HEK293 (cell line): ENCODE measurements around the gene ZNF22.
A peak's percentile ranks its signal among the peaks of the same experiment; 100 is the strongest.

ENCODE experiments used
- CTCF ChIA-PET: fragments of 350-600 bp; formaldehyde crosslinking; extraction: SDS; loops from one replicate; lab custom pipeline; 2021; ENCODE audit warnings: antibody characterized with exemption; lab: Yijun Ruan, JAX
- POLR2A ChIA-PET: fragments of 300-600 bp; formaldehyde crosslinking; extraction: SDS; loops from one replicate; lab custom pipeline; 2020; ENCODE audit warnings: antibody characterized with exemption, inconsistent platforms; lab: Yijun Ruan, JAX
- H3K27ac ChIP-seq: fragments of 200-500 bp; sonication (Bioruptor generic); 2 replicates; pipeline ENCODE4 v1.5.1; 2014; ENCODE audit warnings: low read depth, low read length, control low read depth, inconsistent platforms; ENCODE audit errors: extremely low read depth
- H3K36me3 ChIP-seq, 2 experiments: fragments of 200-500 bp in 1 of 2; sonication (Bioruptor generic) in 1 of 2; 1 replicate in 1 of 2; 2 replicates in 1 of 2; pipeline ENCODE4 v1.5.1; 2014 to 2017; ENCODE audit warnings: inconsistent platforms in 2 of 2, low read length in 2 of 2; ENCODE audit not compliant: control insufficient read depth in 2 of 2, insufficient read depth in 1 of 2
- H3K4me1 ChIP-seq: fragments of 200-500 bp; sonication (Bioruptor generic); 2 replicates; pipeline ENCODE4 v1.5.1; 2014; ENCODE audit warnings: mild to moderate bottlenecking, low read length, inconsistent platforms; ENCODE audit not compliant: control insufficient read depth, insufficient read depth
- H3K4me3 ChIP-seq: 2 replicates; pipeline ENCODE4 v1.5.1; 2011; ENCODE audit warnings: low read depth, mild to moderate bottlenecking, control low read depth, low read length, moderate library complexity
- H3K9me3 ChIP-seq: fragments of 200-500 bp; sonication (Bioruptor generic); 2 replicates; pipeline ENCODE4 v1.5.1; 2014; ENCODE audit warnings: low read depth, low read length, inconsistent platforms; ENCODE audit not compliant: control insufficient read depth, insufficient read depth
- BCL11B ChIP-seq: fragments of 450-650 bp; formaldehyde crosslinking; IDR thresholded peaks from 2 replicates; pipeline ENCODE4 v1.5.1; 2016; ENCODE audit warnings: low read depth, missing biosample characterization, missing genetic modification characterization
- FEZF1 ChIP-seq: fragments of 450-650 bp; formaldehyde crosslinking; IDR thresholded peaks from 2 replicates; pipeline ENCODE4 v1.5.1; 2016; ENCODE audit warnings: missing biosample characterization, missing genetic modification characterization
- GLIS2 ChIP-seq: fragments of 450-650 bp; formaldehyde crosslinking; IDR thresholded peaks from 2 replicates; pipeline ENCODE4 v1.5.1; 2016; ENCODE audit warnings: missing biosample characterization, missing genetic modification characterization
- IKZF3 ChIP-seq: fragments of 450-650 bp; IDR thresholded peaks from 2 replicates; pipeline ENCODE4 v1.5.0; 2018; ENCODE audit warnings: missing biosample characterization, mild to moderate bottlenecking, missing genetic modification characterization, moderate library complexity
- INSM2 ChIP-seq: fragments of 450-650 bp; formaldehyde crosslinking; IDR thresholded peaks from 2 replicates; pipeline ENCODE4 v1.5.1; 2016; ENCODE audit warnings: missing biosample characterization, missing genetic modification characterization
- KLF16 ChIP-seq: fragments of 450-650 bp; formaldehyde crosslinking; IDR thresholded peaks from 2 replicates; pipeline ENCODE4 v1.5.1; 2017; ENCODE audit warnings: missing biosample characterization, missing genetic modification characterization
- KLF17 ChIP-seq: fragments of 450-650 bp; formaldehyde crosslinking; IDR thresholded peaks from 2 replicates; pipeline ENCODE4 v1.5.1; 2016; ENCODE audit warnings: missing biosample characterization, missing genetic modification characterization
- OSR2 ChIP-seq: fragments of 450-650 bp; formaldehyde crosslinking; IDR thresholded peaks from 2 replicates; pipeline ENCODE4 v1.5.1; 2016; ENCODE audit warnings: missing biosample characterization, missing genetic modification characterization
- PRDM1 ChIP-seq: fragments of 450-650 bp; formaldehyde crosslinking; IDR thresholded peaks from 2 replicates; pipeline ENCODE4; 2016; ENCODE audit warnings: missing biosample characterization, missing genetic modification characterization
- PRDM6 ChIP-seq: fragments of 450-650 bp; formaldehyde crosslinking; IDR thresholded peaks from 2 replicates; pipeline ENCODE4 v1.5.1; 2017; ENCODE audit warnings: missing biosample characterization, missing genetic modification characterization
- SCRT2 ChIP-seq: fragments of 450-650 bp; formaldehyde crosslinking; IDR thresholded peaks from 2 replicates; pipeline ENCODE4 v1.5.1; 2016; ENCODE audit warnings: missing biosample characterization, missing genetic modification characterization
- SP3 ChIP-seq: fragments of 450-650 bp; formaldehyde crosslinking; IDR thresholded peaks from 2 replicates; pipeline ENCODE4 v1.5.1; 2016; ENCODE audit warnings: missing biosample characterization, missing genetic modification characterization
- TRIM28 ChIP-seq: IDR thresholded peaks from 2 replicates; pipeline ENCODE4 v1.6.1; 2011; ENCODE audit warnings: low read length, control low read depth, borderline replicate concordance
- YY2 ChIP-seq: fragments of 450-650 bp; formaldehyde crosslinking; IDR thresholded peaks from 2 replicates; pipeline ENCODE4 v1.5.1; 2016; ENCODE audit warnings: missing biosample characterization, missing genetic modification characterization
- ZBTB17 ChIP-seq: fragments of 450-650 bp; formaldehyde crosslinking; IDR thresholded peaks from 2 replicates; pipeline ENCODE4 v1.5.1; 2016; ENCODE audit warnings: missing biosample characterization, missing genetic modification characterization
- ZBTB20 ChIP-seq: fragments of 450-650 bp; formaldehyde crosslinking; IDR thresholded peaks from 2 replicates; pipeline ENCODE4 v1.5.1; 2016; ENCODE audit warnings: missing biosample characterization, missing genetic modification characterization
- ZBTB7A ChIP-seq: fragments of 450-650 bp; formaldehyde crosslinking; IDR thresholded peaks from 2 replicates; pipeline ENCODE4 v1.5.1; 2016; ENCODE audit warnings: low read depth, missing biosample characterization, missing genetic modification characterization
- ZIC2 ChIP-seq: fragments of 450-650 bp; formaldehyde crosslinking; IDR thresholded peaks from 2 replicates; pipeline ENCODE4 v1.5.1; 2016; ENCODE audit warnings: missing biosample characterization, missing genetic modification characterization
- ZNF10 ChIP-seq: fragments of 450-650 bp; formaldehyde crosslinking; IDR thresholded peaks from 2 replicates; pipeline ENCODE4 v1.5.1; 2017; ENCODE audit warnings: missing biosample characterization, missing genetic modification characterization
- ZNF140 ChIP-seq: fragments of 450-650 bp; formaldehyde crosslinking; IDR thresholded peaks from 2 replicates; pipeline ENCODE4 v1.5.1; 2016; ENCODE audit warnings: missing biosample characterization, missing genetic modification characterization
- ZNF174 ChIP-seq: fragments of 450-650 bp; formaldehyde crosslinking; IDR thresholded peaks from 2 replicates; pipeline ENCODE4 v1.5.0; 2017; ENCODE audit warnings: missing biosample characterization, mild to moderate bottlenecking, missing genetic modification characterization
- ZNF184 ChIP-seq: fragments of 450-650 bp; IDR thresholded peaks from 2 replicates; pipeline ENCODE4 v1.5.1; 2018; ENCODE audit warnings: missing biosample characterization, mild to moderate bottlenecking, missing genetic modification characterization
- ZNF2 ChIP-seq: fragments of 450-650 bp; formaldehyde crosslinking; IDR thresholded peaks from 2 replicates; pipeline ENCODE4 v1.5.1; 2016; ENCODE audit warnings: missing biosample characterization, missing genetic modification characterization
- ZNF335 ChIP-seq: fragments of 450-650 bp; formaldehyde crosslinking; conservative IDR thresholded peaks from 2 replicates; pipeline ENCODE4 v1.5.1; 2016; ENCODE audit warnings: missing biosample characterization, missing genetic modification characterization
- ZNF341 ChIP-seq: fragments of 450-650 bp; formaldehyde crosslinking; IDR thresholded peaks from 2 replicates; pipeline ENCODE4; 2016; ENCODE audit warnings: low read depth, missing biosample characterization, missing genetic modification characterization
- ZNF362 ChIP-seq: fragments of 450-650 bp; formaldehyde crosslinking; IDR thresholded peaks from 2 replicates; pipeline ENCODE4 v1.5.1; 2016; ENCODE audit warnings: missing biosample characterization, missing genetic modification characterization
- ZNF501 ChIP-seq: fragments of 450-650 bp; formaldehyde crosslinking; IDR thresholded peaks from 2 replicates; pipeline ENCODE4 v1.5.1; 2016; ENCODE audit warnings: missing biosample characterization, missing genetic modification characterization
- ZNF561 ChIP-seq: fragments of 450-650 bp; IDR thresholded peaks from 2 replicates; pipeline ENCODE4 v1.5.1; 2018; ENCODE audit warnings: missing biosample characterization, missing genetic modification characterization, borderline replicate concordance
- ZNF624 ChIP-seq: fragments of 450-650 bp; formaldehyde crosslinking; IDR thresholded peaks from 2 replicates; pipeline ENCODE4 v1.5.1; 2017; ENCODE audit warnings: missing biosample characterization, missing genetic modification characterization
- ZNF629 ChIP-seq: fragments of 450-650 bp; formaldehyde crosslinking; IDR thresholded peaks from 2 replicates; pipeline ENCODE4 v1.5.1; 2017; ENCODE audit warnings: missing biosample characterization, missing genetic modification characterization
- ZNF658 ChIP-seq: fragments of 450-650 bp; formaldehyde crosslinking; IDR thresholded peaks from 2 replicates; pipeline ENCODE4; 2016; ENCODE audit warnings: missing biosample characterization, missing genetic modification characterization
- ZNF660 ChIP-seq: fragments of 450-650 bp; IDR thresholded peaks from 2 replicates; pipeline ENCODE4 v1.5.1; 2018; ENCODE audit warnings: missing biosample characterization, mild to moderate bottlenecking, missing genetic modification characterization
- ZNF701 ChIP-seq: fragments of 450-650 bp; formaldehyde crosslinking; IDR thresholded peaks from 2 replicates; pipeline ENCODE4 v1.5.1; 2016; ENCODE audit warnings: missing biosample characterization, missing genetic modification characterization
- ZNF837 ChIP-seq: fragments of 450-650 bp; formaldehyde crosslinking; IDR thresholded peaks from 2 replicates; pipeline ENCODE4 v1.5.1; 2016; ENCODE audit warnings: missing biosample characterization, missing genetic modification characterization
- ZNF843 ChIP-seq: fragments of 450-650 bp; formaldehyde crosslinking; IDR thresholded peaks from 2 replicates; pipeline ENCODE4 v1.5.1; 2016; ENCODE audit warnings: missing biosample characterization, missing genetic modification characterization

The ZNF22 gene

GRCh38 chr10:45008524-45009161 lies 7.9 kb downstream of the ZNF22 start:
- POLR2A ChIA-PET, result no interaction called here
- CTCF ChIA-PET, result interaction anchor here (0.6 to 1.6 kb wide), 10 partner anchors 10 to 265 kb away, joined by 3 to 11 read pairs (median 3); no protein-coding TSS in a partner anchor
- Histone ChIP-seq H3K9me3 (no peaks in the 10 kb centered on the region), H3K4me3 (no peak overlapping the region), H3K4me1 (no peaks in the 10 kb centered on the region), H3K27ac (no peak overlapping the region), H3K36me3 (no peaks in the 10 kb centered on the region)
- peak; percentile 54; the same call in 1 of the 2 replicates for TF ChIP-seq OSR2
- no peak for TF ChIP-seq KLF17 (tag by site-specific recombination)
- 0 out of 2 replicates have a peak, but pooled peaks have one; percentile 27 for TF ChIP-seq ZNF501 (tag by site-specific recombination)
- TF ChIP-seq PRDM1 (tag by site-specific recombination), result peak; percentile 65; the same call in 1 of the 2 replicates
- no peak for TF ChIP-seq SCRT2 (tag by site-specific recombination)
- peak; percentile 65; the same call in 1 of the 2 replicates for TF ChIP-seq IKZF3 (tag by site-specific recombination)
- no peak for TF ChIP-seq SP3 (tag by site-specific recombination)
- no peak for TF ChIP-seq ZNF837 (tag by site-specific recombination)
- TF ChIP-seq KLF16, result no peak
- peak; percentile 62; the same call in 1 of the 2 replicates for TF ChIP-seq TRIM28
- TF ChIP-seq ZNF140 (tag by site-specific recombination), result no peak
- no peak for TF ChIP-seq ZNF624 (tag by site-specific recombination)
- 0 out of 2 replicates have a peak, but pooled peaks have one; percentile 20 for TF ChIP-seq ZNF10 (tag by site-specific recombination)
- no peak for TF ChIP-seq ZBTB20 (tag by site-specific recombination)
- TF ChIP-seq ZNF701, result no peak
- no peak for TF ChIP-seq YY2 (tag by site-specific recombination)
- TF ChIP-seq ZNF843, result no peak
- no peak for TF ChIP-seq ZNF184 (tag by site-specific recombination)
- no peak for TF ChIP-seq FEZF1 (tag by site-specific recombination)
- peak; percentile 48; the same call in 1 of the 2 replicates for TF ChIP-seq ZNF2 (tag by site-specific recombination)
- no peak for TF ChIP-seq BCL11B (tag by site-specific recombination)
- peak; percentile 35; the same call in 1 of the 2 replicates for TF ChIP-seq ZNF341
- TF ChIP-seq ZNF660 (tag by site-specific recombination), result peak; percentile 84
- no peak for TF ChIP-seq INSM2 (tag by site-specific recombination)
- peak; percentile 61; the same call in 1 of the 2 replicates for TF ChIP-seq ZBTB17 (tag by site-specific recombination)
- TF ChIP-seq ZNF362 (tag by site-specific recombination), result peak; percentile 55; the same call in 1 of the 2 replicates
- TF ChIP-seq PRDM6, result peak; percentile 88
- TF ChIP-seq GLIS2, result no peak
- no peak for TF ChIP-seq ZNF174 (tag by site-specific recombination)
- TF ChIP-seq ZNF561 (tag by site-specific recombination), result no peak
- TF ChIP-seq ZBTB7A (tag by site-specific recombination), result no peak
- peak; percentile 86 for TF ChIP-seq ZNF629
- peak; percentile 56 for TF ChIP-seq ZNF335 (tag by site-specific recombination)
- no peak for TF ChIP-seq ZIC2 (tag by site-specific recombination)
- TF ChIP-seq ZNF658 (tag by site-specific recombination), result no peak
